DND-41 (cell line): ENCODE measurements around the gene LHFPL2.

Experiments used
- ATAC-seq: fragments of 200-7000 bp; cut with Tn5 transposase; 3 replicates; pipeline ENCODE4 v1.9.1; 2021; ENCODE audit warnings: low read depth; ENCODE audit not compliant: insufficient read depth
- DNase-seq: peaks from one replicate; pipeline ENCODE4 v3.0.0-alpha.2; 2020
- H2AFZ ChIP-seq: 2 replicates; pipeline ENCODE4 v1.6.0; 2012; ENCODE audit warnings: low read depth, low read length
- H3K27ac ChIP-seq: 2 replicates; pipeline ENCODE4 v1.5.1; 2012; ENCODE audit warnings: low read length, inconsistent platforms
- H3K27me3 ChIP-seq: fragments of 200-600 bp; sonication (generic); 2 replicates; pipeline ENCODE4 v1.6.0; 2012; ENCODE audit warnings: low read length, mild to moderate bottlenecking, inconsistent platforms; ENCODE audit not compliant: insufficient read depth, poor library complexity
- H3K36me3 ChIP-seq: 2 replicates; pipeline ENCODE4 v1.5.1; 2012; ENCODE audit warnings: low read length, inconsistent platforms; ENCODE audit not compliant: insufficient read depth
- H3K4me1 ChIP-seq: 2 replicates; pipeline ENCODE4 v1.5.1; 2012; ENCODE audit warnings: mild to moderate bottlenecking, low read length; ENCODE audit not compliant: insufficient read depth
- H3K4me2 ChIP-seq: 2 replicates; pipeline ENCODE4 v1.6.0; 2012; ENCODE audit warnings: mild to moderate bottlenecking, moderate library complexity, low read length, inconsistent platforms; ENCODE audit not compliant: insufficient read depth
- H3K4me3 ChIP-seq, 2 experiments: fragments of 200-600 bp in 1 of 2; shearing (Covaris generic) in 1 of 2; 2 replicates each; pipeline ENCODE4 v1.5.1; 2012 to 2016; ENCODE audit warnings: inconsistent platforms in 2 of 2, low read length in 2 of 2, mild to moderate bottlenecking in 2 of 2, low read depth in 1 of 2, moderate library complexity in 1 of 2
- H3K79me2 ChIP-seq: 2 replicates; pipeline ENCODE4 v1.6.0; 2012; ENCODE audit warnings: low read length, inconsistent platforms; ENCODE audit not compliant: insufficient read depth
- H3K9ac ChIP-seq: 2 replicates; pipeline ENCODE4 v1.6.0; 2012; ENCODE audit warnings: low read depth, mild to moderate bottlenecking, inconsistent platforms, low read length, moderate library complexity
- H3K9me3 ChIP-seq: 2 replicates; pipeline ENCODE4 v1.5.1; 2012; ENCODE audit warnings: low read length, moderate library complexity, mild to moderate bottlenecking, inconsistent platforms; ENCODE audit not compliant: insufficient read depth, severe bottlenecking
- H4K20me1 ChIP-seq: 2 replicates; pipeline ENCODE4 v1.6.0; 2012; ENCODE audit warnings: low read length; ENCODE audit not compliant: insufficient read depth
- EZH2 ChIP-seq: IDR thresholded peaks from 3 replicates; pipeline ENCODE4 v1.6.1; 2012; ENCODE audit warnings: borderline replicate concordance, low read depth, mild to moderate bottlenecking, moderate library complexity, low read length, inconsistent platforms; ENCODE audit not compliant: severe bottlenecking
- TF ChIP-seq, protein P1 (sequence below): IDR thresholded peaks from 2 replicates; pipeline ENCODE4 v1.5.1; 2012; ENCODE audit warnings: borderline replicate concordance, low read length, moderate library complexity, mild to moderate bottlenecking; ENCODE audit not compliant: poor library complexity, severe bottlenecking; ENCODE audit errors: extremely low read depth

LHFPL2 gene

GRCh38 chr5:78565395-78565794, 83.2 kb downstream of the LHFPL2 start:
- no peaks in the 10 kb centered on the region for H3K9me3 ChIP-seq
- no peaks in the 10 kb centered on the region for H3K4me1 ChIP-seq
- DNase-seq (no peak), ATAC-seq (no peak)
- no peaks in the 10 kb centered on the region for H4K20me1 ChIP-seq
- TF ChIP-seq EZH2: no peak
- TF ChIP-seq, protein P1, sequence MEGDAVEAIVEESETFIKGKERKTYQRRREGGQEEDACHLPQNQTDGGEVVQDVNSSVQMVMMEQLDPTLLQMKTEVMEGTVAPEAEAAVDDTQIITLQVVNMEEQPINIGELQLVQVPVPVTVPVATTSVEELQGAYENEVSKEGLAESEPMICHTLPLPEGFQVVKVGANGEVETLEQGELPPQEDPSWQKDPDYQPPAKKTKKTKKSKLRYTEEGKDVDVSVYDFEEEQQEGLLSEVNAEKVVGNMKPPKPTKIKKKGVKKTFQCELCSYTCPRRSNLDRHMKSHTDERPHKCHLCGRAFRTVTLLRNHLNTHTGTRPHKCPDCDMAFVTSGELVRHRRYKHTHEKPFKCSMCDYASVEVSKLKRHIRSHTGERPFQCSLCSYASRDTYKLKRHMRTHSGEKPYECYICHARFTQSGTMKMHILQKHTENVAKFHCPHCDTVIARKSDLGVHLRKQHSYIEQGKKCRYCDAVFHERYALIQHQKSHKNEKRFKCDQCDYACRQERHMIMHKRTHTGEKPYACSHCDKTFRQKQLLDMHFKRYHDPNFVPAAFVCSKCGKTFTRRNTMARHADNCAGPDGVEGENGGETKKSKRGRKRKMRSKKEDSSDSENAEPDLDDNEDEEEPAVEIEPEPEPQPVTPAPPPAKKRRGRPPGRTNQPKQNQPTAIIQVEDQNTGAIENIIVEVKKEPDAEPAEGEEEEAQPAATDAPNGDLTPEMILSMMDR: no peak
- no peaks in the 10 kb centered on the region for H3K79me2 ChIP-seq
- H3K36me3 ChIP-seq: no peaks in the 10 kb centered on the region
- no peak overlapping the region for H3K9ac ChIP-seq
- no peak overlapping the region for H2AFZ ChIP-seq
- no peak overlapping the region for H3K4me3 ChIP-seq
- H3K4me2 ChIP-seq: no peak overlapping the region
- H3K27me3 ChIP-seq: peaks cover 8% of the 10 kb centered on the region
- no peak overlapping the region for H3K27ac ChIP-seq

GRCh38 chr5:78563621-78564020, 85.0 kb downstream of the LHFPL2 start:
- TF ChIP-seq, protein P1: no peak
- no peak for TF ChIP-seq EZH2
- Histone ChIP-seq H3K27me3 (peaks cover 9% of the 10 kb centered on the region), H3K9me3 (no peaks in the 10 kb centered on the region), H3K79me2 (no peaks in the 10 kb centered on the region), H2AFZ (no peak overlapping the region), H3K9ac (no peak overlapping the region), H4K20me1 (no peaks in the 10 kb centered on the region), H3K4me2 (no peak overlapping the region), H3K27ac (no peak overlapping the region), H3K4me3 (no peak overlapping the region), H3K36me3 (no peaks in the 10 kb centered on the region), H3K4me1 (no peaks in the 10 kb centered on the region)
- no peak for ATAC-seq
- DNase-seq: no peak

DNA sequence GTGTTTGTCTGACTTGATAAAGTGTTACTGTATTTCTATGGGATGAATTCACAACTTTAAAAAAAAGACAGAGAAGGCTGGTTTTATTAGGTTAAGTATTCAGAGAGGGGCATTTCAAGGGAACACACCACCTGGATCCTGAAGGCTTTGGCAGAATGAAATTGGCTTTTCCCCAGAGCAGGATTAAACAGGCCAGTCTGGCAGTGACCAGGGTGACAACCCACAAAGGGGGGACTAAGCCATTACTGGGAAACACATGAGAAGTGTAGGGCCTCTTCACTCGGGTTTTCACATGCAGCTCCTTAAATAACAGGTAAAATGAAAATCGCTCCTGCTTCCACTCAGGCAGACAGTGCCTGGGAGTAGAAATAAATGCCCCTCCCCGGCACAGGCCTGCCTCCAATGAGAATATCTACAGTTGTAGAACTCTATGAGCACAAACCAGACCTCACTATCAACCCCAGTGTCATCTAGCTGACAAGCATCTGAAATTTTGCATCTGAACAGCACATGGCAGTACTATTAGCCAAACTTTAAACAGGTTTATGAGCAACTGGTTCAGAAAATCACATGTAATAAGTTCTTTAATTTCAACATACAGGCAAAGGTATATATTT, 85.8 kb downstream of the LHFPL2 start:
- H4K20me1 ChIP-seq: no peaks in the 10 kb centered on the region
- no peaks in the 10 kb centered on the region for H3K4me1 ChIP-seq
- ATAC-seq (no peak), DNase-seq (no peak)
- H3K79me2 ChIP-seq: no peaks in the 10 kb centered on the region
- no peaks in the 10 kb centered on the region for H3K9me3 ChIP-seq
- TF ChIP-seq, protein P1: no peak
- no peak for TF ChIP-seq EZH2
- H3K27ac ChIP-seq: no peak overlapping the region
- H3K9ac ChIP-seq: no peak overlapping the region
- H3K36me3 ChIP-seq: no peaks in the 10 kb centered on the region
- H2AFZ ChIP-seq: no peak overlapping the region
- no peak overlapping the region for H3K4me2 ChIP-seq
- peaks cover 10% of the 10 kb centered on the region for H3K27me3 ChIP-seq
- H3K4me3 ChIP-seq: no peak overlapping the region
